Ramos (cell line): Measurements from ENCODE around the gene PPP2R3A.

Experiments
- in situ Hi-C: fragments of 300-500 bp; cut with MboI; formaldehyde crosslinking; loops from one replicate; pipeline ENCODE4 v1.14.3; 2022; ENCODE audit warnings: low sequenced_read_pairs; ENCODE audit not compliant: unreplicated experiment

PPP2R3A gene

DNA sequence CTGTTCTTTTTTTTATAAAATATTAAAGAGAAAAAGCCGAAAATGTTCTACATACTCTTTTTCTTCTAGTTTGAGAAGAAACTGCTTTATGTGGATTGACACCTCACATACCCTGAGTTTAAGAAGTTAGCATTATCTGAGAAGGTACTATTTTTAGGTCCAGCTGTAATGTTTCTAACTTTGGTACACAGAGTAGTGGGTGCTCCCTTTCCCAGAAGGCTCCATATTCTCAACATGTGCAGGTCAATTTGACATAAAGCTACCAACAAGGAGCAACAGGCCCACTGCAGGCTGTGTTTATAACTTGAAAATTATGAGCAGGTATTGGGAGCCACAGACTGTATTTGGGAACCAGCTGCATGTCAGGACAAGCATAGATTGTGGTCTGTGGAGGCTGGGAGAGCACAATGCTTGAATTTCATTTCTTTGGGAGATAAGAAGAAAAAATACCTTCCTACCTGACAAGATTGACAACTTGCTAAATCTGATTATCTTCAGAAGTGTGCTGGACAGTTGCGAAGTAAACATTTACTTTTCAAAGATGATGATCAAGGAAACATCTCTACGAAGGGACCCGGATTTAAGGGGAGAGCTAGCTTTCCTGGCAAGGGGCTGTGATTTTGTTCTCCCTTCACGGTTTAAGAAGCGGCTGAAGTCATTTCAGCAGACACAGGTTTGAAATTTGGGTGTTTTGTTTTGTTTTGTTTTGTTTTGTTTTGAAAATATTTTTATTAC is 57.2 kb downstream of the PPP2R3A start:
- in situ Hi-C loops, result no loop called here

DNA sequence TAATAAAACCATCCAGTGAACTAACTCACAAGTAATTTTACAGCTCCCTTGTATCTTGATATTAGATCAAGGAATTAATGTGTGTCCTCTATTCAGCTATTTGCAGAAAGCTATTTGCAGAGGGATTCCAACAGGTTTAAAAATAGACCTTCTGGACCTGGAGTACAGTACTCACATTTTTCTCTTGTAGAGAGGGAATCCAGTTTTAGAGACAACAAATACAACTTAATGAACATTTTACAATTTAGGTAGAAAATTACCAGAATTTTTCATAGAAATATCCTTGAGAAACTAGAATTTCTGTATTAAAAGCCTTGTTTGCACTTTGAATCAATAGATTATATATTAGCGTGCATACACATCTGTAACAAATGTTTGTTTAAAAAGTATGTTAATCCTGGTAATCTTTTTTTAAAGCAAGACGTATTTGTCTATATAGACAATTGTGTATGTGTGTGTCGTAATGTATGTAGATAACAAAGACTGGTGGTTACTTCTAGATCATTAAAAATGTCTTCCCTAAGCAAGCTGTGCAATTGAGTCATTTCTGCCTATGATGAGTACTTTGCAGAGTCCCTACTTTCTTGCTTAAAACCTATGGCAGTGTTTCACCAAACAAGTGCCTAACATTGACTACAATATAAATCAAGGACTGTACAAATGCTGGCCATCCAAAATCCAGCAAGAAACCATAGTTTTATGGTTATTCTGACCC is 57.9 kb downstream of the PPP2R3A start:
- in situ Hi-C loops, result no loop called here

GRCh38 chr3:136036306-136036705 is 70.8 kb downstream of the PPP2R3A start:
- in situ Hi-C loops, result no loop called here

DNA sequence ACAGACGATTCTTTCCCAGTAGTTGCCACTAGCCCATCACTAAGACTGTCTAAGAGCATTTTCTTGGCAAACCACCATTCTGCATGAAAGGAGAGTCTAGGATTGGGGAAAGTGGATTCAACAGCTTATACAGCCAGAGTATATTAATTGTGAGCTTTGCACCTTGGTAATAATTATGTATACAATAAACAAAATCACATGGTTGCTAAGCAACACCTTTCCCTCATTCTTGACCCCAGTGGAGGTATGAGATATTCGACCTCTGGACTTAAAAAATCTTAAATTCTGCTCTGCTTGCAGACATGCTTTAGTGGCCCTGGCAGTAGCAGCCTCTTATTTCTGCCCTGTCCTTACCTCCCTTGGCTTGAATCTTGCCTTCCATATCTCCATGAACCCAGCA is 73.1 kb downstream of the PPP2R3A start:
- in situ Hi-C loops, result no loop called here

- in situ Hi-C loops, result no loop called here
Observed at GRCh38 chr3:136042608-136043221, 77.2 kb downstream of the PPP2R3A start.

- in situ Hi-C loops, result no loop called here
Observed at GRCh38 chr3:136044980-136045745, 79.6 kb downstream of the PPP2R3A start.

DNA sequence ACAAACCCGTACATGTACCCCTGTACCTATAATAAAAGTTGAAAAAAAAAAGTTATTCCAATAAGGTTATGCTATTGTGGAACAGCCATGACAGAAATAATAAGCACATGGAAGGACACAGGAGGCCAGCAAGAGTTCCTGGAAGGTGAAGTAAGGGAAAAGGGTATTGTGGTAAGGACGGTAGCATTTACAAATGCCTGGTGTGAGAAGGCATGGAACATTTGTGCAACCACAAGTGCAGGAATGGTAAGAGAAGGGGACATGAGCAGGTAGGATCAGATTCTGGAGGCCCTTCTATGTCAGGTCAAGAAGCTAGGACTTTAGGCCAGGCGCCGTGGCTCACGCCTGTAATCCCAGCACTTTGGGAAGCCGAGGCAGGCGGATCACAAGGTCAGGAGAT is 82.5 kb downstream of the PPP2R3A start:
- in situ Hi-C loops, result no loop called here

DNA sequence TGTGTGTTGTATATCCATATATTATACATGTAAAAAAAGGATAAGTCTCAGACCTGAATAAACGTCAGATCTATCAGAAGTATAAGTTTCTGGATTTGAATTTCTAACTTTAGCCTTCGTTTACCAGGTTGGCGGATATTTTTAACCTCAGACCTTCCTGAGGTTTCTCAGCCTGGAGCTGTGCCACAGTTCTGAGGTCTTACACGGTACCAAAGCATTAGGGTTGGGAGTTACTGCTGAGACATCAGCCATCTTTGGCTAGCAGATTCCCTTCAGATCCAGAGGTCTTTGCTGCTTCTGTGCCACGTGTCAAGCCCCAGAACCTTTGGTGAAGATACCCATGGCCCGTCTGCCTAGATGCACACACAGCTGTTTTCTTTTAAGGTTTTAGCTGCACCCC is 84.7 kb downstream of the PPP2R3A start:
- in situ Hi-C loops, result loop anchor here (25.0 kb wide), 1 partner anchor 1887 kb away; no protein-coding TSS in a partner anchor

DNA sequence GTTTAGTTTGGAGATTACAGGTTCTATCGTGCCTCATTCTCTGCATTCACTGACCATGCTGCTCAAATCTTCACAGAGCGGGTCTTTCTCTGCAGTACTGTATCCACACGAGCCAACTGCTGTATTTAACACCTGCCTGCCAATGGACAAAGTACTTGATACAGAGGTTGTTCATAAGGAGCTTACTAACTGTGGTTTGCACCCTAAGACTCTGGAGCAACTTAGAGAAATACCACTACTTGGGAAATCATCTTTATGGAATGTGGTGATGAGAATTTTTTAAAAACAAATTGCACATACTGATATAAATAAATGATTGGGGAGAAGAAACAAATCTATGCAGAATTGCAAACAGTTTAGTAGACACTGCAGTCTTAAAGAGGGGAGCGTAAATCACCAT is 90.0 kb downstream of the PPP2R3A start:
- in situ Hi-C loops, result loop anchor here (25.0 kb wide), 1 partner anchor 1882 kb away; no protein-coding TSS in a partner anchor

GRCh38 chr3:136067211-136067610 is 101.7 kb downstream of the PPP2R3A start:
- in situ Hi-C loops, result loop anchor here (25.0 kb wide), 1 partner anchor 1870 kb away; no protein-coding TSS in a partner anchor

DNA sequence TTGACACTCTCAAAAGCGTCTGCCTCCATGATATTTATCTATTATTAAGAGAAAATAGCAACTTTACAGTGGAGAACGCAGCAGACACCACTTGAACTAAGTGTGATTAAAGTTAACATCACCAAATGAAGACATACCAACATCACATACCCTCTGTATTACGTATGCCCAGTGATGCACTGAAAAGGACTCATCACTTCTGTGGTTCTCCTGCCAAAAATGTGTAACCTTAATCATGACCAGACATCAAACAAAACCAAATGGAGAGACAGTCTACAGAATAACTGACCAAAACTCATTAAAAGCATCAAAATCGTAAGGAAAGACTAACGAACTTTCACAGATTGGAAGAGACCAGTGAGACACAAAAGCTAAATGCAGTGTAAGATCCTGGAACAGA is 103.2 kb downstream of the PPP2R3A start:
- in situ Hi-C loops, result loop anchor here (25.0 kb wide), 1 partner anchor 1869 kb away; no protein-coding TSS in a partner anchor

- in situ Hi-C loops, result loop anchor here (5.0 to 25.0 kb wide), 3 partner anchors 685 to 1867 kb away; partner anchors contain the start of gene STAG1
Observed at GRCh38 chr3:136069933-136070332, 104.4 kb downstream of the PPP2R3A start.

DNA sequence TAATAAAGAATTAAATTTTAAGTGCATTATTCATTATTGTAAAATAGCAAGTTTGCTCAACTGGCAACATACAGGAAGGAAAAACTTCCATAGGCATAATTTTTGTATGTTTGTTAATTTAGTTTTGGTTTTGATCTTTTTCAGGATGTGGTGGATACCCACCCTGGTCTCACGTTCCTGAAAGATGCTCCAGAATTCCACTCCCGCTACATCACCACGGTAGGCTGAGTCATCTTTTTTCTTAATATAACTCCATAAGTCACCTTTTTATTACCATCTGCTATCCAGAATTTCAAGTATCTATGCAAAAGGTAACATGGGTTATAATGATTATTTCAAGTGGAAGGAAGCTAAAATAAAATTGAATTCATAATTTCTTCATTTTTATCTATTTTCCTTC is 104.8 kb downstream of the PPP2R3A start:
- in situ Hi-C loops, result loop anchor here (5.0 to 25.0 kb wide), 3 partner anchors 684 to 1867 kb away; partner anchors contain the start of gene STAG1

- in situ Hi-C loops, result loop anchor here (5.0 to 25.0 kb wide), 3 partner anchors 684 to 1866 kb away; partner anchors contain the start of gene STAG1
Observed at GRCh38 chr3:136070953-136071949, 105.7 kb downstream of the PPP2R3A start.

DNA sequence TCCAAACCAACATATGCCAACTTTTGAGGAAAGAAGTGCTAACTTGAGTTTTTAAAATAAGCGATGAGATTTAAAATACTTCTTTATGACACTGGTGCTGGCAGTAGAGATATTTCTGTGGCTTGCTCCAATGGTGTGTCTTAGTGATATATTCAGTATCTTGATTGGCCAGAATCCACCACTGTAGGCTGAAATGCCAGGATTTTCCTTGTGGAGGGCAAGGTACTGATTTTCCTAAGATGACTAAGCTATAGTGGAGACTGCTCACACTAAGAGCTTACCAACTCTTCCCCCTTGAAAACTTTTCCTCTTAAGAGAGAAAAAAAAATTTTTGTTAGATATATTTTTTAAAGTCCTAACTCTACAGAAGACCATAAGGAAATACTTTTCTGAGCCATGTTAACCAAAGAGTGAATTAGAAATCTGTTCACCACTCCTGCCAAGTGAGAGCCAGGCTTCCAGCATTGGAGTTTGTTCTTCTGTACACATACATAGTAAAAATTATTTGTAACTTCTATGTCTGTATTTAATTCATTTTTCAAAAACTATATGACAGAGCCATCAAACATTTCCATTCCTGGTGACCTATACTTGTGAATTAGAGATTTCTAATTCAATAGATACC is 109.1 kb downstream of the PPP2R3A start:
- in situ Hi-C loops, result loop anchor here (5.0 to 25.0 kb wide), 3 partner anchors 680 to 1863 kb away; partner anchors contain the start of gene STAG1

- in situ Hi-C loops, result loop anchor here (10.0 kb wide), 1 partner anchor 679 kb away; the partner anchor contains the start of gene STAG1
Observed at GRCh38 chr3:136075218-136075808, 109.8 kb downstream of the PPP2R3A start.

DNA sequence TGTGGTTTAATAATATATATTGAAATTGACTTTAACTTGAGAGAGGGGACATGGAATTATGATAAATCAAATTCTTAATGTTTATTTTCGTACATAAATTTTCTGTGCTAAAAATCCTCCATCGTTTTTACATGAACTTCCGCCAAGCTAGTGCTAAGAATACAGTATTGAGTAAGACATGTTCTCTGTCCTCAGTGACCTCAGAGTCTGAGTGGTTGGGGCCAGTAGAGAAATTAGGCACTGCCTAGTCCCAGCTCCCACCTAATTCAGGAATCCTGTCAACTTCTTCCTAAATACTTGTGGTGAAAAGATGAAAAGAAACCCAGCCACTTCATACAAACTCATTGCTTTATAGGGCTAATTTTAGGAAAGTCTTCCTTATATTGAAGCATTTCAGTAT is 110.3 kb downstream of the PPP2R3A start:
- in situ Hi-C loops, result loop anchor here (10.0 kb wide), 1 partner anchor 679 kb away; the partner anchor contains the start of gene STAG1
